CD4-positive, alpha-beta T cell treated with Interleukin-15 for 4 hours (primary cell): ENCODE results near the gene EPYC.

Source experiments
- DNase-seq: peaks from one replicate; pipeline ENCODE4 v3.0.0-alpha.2; 2020; ENCODE audit warnings: low spot score

EPYC gene

DNA sequence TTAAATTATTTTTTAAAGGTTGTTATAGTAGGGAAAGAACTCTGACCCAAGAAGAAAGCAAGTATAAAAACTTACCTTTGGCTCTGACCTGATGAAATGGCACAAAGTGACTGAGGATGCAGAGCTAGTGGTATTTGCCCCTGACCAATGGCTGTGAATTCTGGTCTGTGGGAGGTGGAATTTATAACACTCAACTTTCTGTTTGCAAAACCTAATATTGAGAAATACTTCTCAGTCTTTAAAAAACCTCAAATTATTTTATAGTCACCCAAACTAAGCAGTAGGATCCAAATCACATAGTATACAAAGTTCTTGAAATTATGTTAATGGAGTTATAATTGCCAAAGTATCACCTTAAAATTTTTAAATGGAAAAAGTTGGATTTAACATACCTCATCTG, at the start of gene EPYC:
TSS of gene EPYC (minus strand) at position 101 of the 400 bp plus-strand sequence. CDS start 2,407 bp downstream, outside the sequence.
- no peak for DNase-seq

- no peak for DNase-seq
Measured at GRCh38 chr12:91053951-91054715, 49.4 kb upstream of the EPYC start.

- no peak for DNase-seq
Measured at GRCh38 chr12:91052026-91052425, 47.3 kb upstream of the EPYC start.

DNA sequence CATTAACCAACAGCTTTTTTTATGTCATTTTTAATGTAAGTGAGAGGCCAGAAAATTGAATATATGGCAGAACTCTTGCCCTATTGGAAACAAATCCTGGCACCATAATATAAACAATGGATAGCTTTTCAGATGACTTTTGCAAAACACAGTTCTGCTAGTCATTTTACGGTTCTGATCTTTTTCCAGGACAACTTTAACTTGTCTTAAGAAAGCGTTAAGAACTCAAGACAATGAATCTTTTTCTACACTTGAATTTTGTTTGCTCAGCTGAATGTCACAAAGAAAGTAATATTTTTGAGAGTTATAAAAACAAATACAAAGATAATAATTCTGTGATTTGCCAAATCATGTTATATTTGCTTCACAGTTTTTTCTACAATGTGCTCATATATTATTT, 39.8 kb upstream of the EPYC start:
- DNase-seq: no peak

DNA sequence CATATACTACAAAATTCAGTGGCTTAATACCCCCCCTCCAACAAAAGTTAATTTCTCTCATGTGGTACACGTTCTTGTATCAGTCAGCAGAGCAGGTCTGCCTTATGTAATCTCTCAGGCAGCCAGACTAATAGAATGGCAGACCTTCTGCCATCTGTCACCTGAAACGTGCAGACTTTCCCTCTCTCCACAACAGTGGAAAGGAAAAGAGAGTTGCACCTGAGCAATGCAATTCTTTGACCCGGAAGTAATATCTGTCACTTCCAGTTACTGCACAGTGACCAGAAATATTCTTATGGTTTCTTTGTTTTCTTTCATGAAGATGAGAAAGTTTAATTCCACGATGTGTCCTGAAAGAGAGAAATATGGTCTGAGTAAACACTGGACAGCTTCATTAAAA, 38.6 kb upstream of the EPYC start:
- no peak for DNase-seq

DNA sequence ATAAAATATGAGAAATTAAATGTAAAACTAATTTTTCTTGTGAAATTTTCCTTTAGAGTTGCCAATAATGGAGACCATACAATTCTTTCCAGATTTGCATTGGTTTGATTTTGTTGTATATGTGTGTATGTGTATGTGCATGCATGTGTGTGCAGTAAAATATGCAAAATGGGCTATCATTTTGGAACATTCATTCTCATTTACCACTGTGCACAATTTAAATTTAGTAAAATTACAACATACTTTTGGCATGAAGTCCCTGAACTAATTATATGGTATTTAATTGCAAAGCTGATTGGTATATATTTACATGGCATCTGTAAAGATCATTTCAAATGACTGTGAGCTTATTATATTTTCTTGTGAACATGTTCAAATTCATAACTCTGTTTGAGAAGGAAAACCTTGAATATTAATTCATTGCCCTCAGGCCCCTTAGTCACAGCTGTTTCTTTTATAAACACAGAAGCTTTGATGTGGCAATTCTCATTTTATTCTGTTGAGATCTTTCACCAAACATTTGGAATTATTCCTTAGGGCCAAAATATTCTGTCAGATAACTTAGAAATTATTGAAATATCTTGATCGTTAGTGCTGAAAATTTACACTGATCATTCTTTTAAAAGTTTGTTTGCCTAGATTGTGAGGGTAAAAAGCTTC, 35.5 kb upstream of the EPYC start:
- no peak for DNase-seq

DNA sequence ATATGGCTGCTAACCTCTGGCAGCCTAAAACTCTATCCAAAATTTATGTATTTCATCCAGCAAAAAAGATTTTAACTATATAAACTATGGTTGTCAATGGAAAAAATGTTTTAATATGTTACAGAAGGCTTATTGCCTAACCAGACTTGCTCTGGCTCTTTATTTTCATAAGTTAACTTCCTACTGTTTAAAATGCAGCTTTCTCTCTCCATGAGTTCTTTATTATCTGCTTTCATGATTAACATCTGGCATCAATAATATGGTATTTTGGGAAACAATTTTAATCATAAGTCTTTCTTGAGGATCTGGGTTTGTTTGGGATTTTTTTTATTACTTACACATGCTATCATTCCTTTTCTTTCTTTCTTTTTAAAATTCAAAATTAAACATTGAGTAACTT, 32.5 kb upstream of the EPYC start:
- DNase-seq: no peak

DNA sequence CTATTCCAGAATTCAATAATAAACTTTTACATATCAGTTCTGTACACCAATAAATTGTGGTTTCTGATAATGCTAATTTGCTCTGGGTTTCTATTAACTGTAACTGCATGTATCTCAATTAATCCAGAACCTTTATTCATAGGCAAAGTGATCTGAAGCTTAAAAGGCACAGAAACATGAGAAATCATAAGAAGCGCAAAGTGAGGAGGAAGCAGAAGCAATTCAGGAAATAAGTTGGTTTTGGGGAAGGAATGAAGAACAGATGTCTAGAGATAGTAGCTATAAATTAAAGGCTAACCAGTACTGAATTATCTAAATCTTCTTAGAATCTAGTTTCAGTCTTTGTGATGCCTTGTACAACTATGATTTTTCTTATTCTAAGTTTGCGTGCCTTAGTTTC, 28.5 kb upstream of the EPYC start:
- DNase-seq: no peak

DNA sequence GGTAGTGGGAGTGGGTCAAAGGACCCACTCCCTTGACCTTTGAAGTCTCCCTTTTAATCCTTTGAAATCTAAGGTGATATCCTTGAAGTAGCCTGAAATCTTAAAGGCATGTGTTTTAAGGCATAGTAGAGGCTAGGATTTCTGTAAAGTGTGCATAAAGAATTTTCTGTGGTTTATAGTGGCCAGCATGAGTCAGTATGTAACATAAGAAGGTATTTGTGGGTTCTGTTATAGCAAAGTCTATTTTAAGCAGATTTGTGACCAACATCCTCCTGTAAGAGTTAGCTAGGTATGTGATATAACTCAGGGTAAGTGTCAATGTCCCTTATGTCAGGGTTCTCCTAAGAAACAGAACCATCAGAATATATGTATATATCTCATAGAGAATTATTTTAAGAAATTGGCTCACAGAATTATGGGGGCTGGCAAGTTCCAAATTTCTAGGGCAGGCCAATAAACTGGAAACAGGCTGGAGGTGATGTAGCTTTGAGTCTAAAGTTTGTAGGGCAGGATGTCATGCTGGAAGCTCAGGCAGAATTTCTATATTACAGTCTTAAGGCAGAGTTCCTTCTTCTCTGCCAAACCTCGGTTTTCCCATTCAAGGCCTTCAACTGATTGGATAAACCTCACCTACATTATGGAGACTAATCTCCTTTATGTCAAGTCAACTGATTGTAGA, 18.7 kb upstream of the EPYC start:
- DNase-seq: no peak

DNA sequence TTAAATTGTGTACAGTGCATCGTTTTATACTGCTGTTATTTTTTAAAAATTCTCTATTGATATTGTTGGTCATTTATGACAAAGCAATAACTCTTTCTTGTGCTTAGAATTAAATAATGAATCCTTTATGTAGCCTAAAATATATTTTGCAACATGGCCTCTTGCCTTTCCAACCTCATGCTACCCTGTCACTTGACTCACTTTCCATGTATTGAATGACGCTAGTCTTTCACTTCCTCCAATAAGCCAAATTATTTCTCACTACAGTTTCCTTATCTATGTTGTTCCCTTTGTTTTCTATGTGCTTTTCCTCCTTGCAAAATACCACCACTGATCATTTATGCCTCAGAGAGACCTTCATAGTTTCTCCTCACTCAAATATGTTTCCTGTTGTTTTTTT, 16.3 kb upstream of the EPYC start:
- DNase-seq: no peak

GRCh38 chr12:91019455-91019854, 14.7 kb upstream of the EPYC start:
- DNase-seq: no peak

GRCh38 chr12:91017511-91018263, 12.9 kb upstream of the EPYC start:
- no peak for DNase-seq

DNA sequence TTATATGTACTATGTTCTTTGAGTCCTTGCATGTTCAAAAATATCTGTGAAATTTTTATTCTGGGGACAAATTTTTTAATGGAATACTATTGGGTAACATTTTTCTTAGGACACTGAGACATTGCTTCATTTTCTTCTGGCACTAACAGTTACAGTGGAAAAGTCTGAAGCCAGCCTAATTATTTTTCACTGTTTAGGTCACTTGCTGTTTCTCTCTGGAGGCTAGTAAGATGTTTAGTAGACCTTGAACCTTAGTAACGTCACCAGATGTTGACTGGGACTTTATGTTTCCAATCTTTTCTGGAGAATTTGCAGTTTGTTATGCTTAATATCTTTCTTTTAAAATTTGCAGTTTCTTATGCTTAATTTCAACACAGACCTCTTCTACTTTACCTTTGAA, 12.3 kb upstream of the EPYC start:
- DNase-seq: no peak

DNA sequence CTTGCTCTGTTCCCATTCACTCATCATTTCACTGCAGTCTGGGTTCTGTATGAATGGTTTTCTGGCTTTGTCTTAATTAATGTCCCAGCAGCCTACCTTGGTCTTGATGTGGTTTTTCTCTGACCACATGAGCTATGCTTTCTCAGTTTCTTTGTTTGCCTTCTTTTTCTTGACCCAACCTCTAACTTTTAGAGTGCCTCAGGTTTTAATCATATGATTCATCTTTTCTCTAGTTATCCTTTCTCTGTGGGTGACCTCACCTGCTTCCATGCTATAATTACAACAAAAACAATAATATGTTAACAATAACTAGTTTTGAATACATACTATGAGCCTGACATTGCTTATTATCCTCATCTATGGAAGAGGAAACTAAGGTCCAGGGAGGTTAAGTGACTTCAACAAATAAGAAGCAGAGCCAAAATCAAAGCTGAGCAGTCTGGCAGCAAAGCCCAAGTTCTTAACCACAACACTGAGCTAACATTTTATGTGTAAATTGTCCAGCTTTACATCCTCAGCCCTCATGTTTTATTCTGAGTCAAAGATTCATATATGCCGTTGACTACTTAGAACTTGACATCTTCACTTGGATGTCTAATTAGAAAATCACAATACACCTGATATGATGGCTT, 4.7 kb upstream of the EPYC start:
- no peak for DNase-seq

DNA sequence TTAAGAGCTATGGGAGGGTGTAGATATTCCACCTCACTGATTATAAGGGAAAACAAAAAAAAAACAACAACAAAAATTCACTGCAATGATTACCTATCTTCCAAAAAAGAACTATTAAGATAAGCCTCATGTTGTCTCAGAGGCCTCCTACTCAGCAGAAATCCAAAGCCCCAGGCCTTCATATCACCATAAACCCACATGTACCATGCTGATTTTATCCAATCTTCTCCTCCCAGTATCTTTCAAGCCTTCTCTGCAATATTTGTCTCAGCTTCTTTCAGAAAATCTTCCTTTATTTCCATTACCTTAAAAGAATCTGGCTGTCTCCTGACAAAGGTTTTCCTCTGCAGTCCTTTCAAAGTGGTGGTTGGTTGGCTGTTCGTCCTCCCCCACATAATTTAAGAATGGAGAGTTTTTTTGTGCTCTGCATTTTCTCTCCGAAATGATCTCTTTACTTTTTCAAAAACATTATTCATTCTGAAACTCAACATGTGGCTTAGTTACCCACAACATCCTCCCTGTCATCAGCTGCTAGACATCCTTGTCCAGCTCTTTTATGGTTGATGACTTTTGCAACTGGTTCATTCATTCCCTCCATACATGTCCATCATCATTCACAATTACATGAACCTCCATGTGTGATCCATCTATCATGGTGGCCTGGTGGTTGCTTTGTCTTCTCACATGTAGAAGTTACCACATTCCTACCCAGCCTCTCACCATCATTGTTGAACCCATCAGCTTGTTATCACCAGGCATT, 2.9 kb upstream of the EPYC start:
- no peak for DNase-seq

GRCh38 chr12:91003737-91004136, 1.0 kb downstream of the EPYC start:
- DNase-seq: no peak

GRCh38 chr12:91001306-91001705, 3.5 kb downstream of the EPYC start:
- no peak for DNase-seq

- no peak for DNase-seq
Measured at GRCh38 chr12:90999966-91000365, 4.8 kb downstream of the EPYC start.

- no peak for DNase-seq
Measured at GRCh38 chr12:90999527-90999926, 5.2 kb downstream of the EPYC start.

DNA sequence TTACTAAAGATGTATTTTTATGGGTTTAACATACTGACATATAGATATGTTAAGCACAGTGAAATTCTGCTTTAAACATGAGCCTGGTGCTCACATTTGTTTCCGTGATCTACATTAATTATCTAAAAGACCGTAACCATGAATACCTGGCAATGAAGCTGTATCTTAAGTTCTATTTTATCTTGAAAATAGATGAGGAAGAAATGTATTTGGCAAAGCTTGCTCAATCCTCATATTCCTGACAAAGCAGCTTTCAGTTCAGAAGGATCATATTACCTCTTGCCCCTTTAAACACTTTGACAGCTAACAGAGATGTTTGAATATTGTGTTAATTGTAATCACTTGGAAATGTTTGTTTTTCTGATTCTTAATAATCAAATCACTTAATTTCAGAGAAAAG, 9.8 kb downstream of the EPYC start:
- no peak for DNase-seq

GRCh38 chr12:90991952-90992465, 12.8 kb downstream of the EPYC start:
- DNase-seq: no peak
